Measurements from ENCODE around the gene LRRC31. TPM values are rescaled to one million over a fixed set of nuclear protein-coding genes. Genes with fewer than 3 reads are reported as not detected.

The LRRC31 gene
- total RNA-seq, 2 experiments from 2014 or later: not detected

GRCh38 chr3:169850618-169851017, 19.1 kb downstream of the LRRC31 start:
- Mint-ChIP-seq H3K27me3 (peaks cover 9% of the 10 kb centered on the region), H3K4me1 (no peaks in the 10 kb centered on the region), H3K4me3 (no peak overlapping the region), H3K27ac (no peak overlapping the region), H3K9me3 (no peaks in the 10 kb centered on the region), H3K36me3 (ENCODE audit: low read depth) (no peaks in the 10 kb centered on the region)
- ChIA-PET CTCF (no interaction called here), POLR2A (no interaction called here)
- DNase-seq: no peak

DNA sequence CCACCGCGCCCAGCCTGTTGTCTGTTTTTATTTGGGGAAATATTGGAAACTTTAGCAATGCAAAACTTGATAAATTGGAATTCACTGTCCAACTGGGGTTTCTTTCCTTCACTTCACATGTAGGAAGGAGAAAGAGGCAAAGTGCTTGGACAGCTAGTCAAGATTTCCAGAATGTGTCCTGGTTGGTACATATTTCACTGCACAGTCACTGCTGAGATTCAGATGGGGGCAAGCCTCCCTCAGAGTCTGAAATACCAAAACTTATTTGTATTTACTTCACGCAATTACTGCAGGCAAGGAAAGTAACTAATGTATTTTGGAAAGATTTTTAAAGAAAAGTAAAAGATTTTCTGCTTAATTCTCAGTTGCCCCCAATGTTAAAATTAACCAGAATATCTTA, 21.0 kb downstream of the LRRC31 start:
- peaks cover 7% of the 10 kb centered on the region for H3K27me3 Mint-ChIP-seq
- H3K4me1 Mint-ChIP-seq: no peaks in the 10 kb centered on the region
- no peak overlapping the region for H3K4me3 Mint-ChIP-seq
- CTCF ChIA-PET: no interaction called here
- no peaks in the 10 kb centered on the region for H3K36me3 Mint-ChIP-seq (ENCODE audit: low read depth)
- no peak for DNase-seq
- POLR2A ChIA-PET: no interaction called here
- H3K27ac Mint-ChIP-seq: no peak overlapping the region
- no peaks in the 10 kb centered on the region for H3K9me3 Mint-ChIP-seq

DNA sequence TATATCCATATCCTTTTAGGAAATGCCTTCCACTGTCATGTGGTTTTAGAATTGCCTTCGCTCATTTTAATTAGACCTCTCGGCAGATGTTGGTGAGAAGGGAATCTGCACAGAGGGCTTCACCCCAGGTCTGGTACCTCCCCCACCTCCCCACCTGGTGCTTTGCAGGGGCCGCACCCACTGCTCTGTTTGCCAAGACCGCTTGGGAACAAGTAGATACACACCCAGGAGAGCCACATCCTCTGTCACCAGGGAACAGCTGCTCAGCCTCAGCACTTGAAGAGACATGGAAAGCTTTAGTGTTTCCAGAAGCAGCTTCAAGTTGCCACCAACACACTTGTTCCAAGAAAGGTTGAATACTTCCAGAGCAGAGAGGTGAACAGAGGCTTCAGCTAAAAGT, 21.8 kb downstream of the LRRC31 start:
- H3K4me1 Mint-ChIP-seq: no peaks in the 10 kb centered on the region
- peaks cover 5% of the 10 kb centered on the region for H3K27me3 Mint-ChIP-seq
- H3K36me3 Mint-ChIP-seq (ENCODE audit: low read depth): no peaks in the 10 kb centered on the region
- no peak overlapping the region for H3K4me3 Mint-ChIP-seq
- H3K27ac Mint-ChIP-seq: no peak overlapping the region
- DNase-seq: no peak
- POLR2A ChIA-PET: no interaction called here
- CTCF ChIA-PET: interaction anchor here (0.5 to 1.0 kb wide), 2 partner anchors 15 to 63 kb away, joined by 3 to 4 read pairs; no protein-coding TSS in a partner anchor
- H3K9me3 Mint-ChIP-seq: no peaks in the 10 kb centered on the region

- ChIA-PET CTCF (no interaction called here), POLR2A (interaction anchor here (0.6 kb wide), 1 partner anchor 431 kb away, joined by 3 read pairs; no protein-coding TSS in a partner anchor)
- Mint-ChIP-seq H3K4me3 (no peak overlapping the region), H3K9me3 (no peaks in the 10 kb centered on the region), H3K4me1 (no peaks in the 10 kb centered on the region), H3K36me3 (ENCODE audit: low read depth) (no peaks in the 10 kb centered on the region), H3K27me3 (peaks cover 5% of the 10 kb centered on the region), H3K27ac (no peak overlapping the region)
- DNase-seq: no peak
Measured at GRCh38 chr3:169846458-169847193, 23.1 kb downstream of the LRRC31 start.

GRCh38 chr3:169842960-169843359, 26.8 kb downstream of the LRRC31 start:
- ChIA-PET POLR2A (no interaction called here), CTCF (no interaction called here)
- no peaks in the 10 kb centered on the region for H3K4me1 Mint-ChIP-seq
- H3K36me3 Mint-ChIP-seq (ENCODE audit: low read depth): no peaks in the 10 kb centered on the region
- no peak overlapping the region for H3K4me3 Mint-ChIP-seq
- H3K27me3 Mint-ChIP-seq: peaks cover 8% of the 10 kb centered on the region
- DNase-seq: no peak
- H3K27ac Mint-ChIP-seq: no peak overlapping the region
- H3K9me3 Mint-ChIP-seq: no peaks in the 10 kb centered on the region

DNA sequence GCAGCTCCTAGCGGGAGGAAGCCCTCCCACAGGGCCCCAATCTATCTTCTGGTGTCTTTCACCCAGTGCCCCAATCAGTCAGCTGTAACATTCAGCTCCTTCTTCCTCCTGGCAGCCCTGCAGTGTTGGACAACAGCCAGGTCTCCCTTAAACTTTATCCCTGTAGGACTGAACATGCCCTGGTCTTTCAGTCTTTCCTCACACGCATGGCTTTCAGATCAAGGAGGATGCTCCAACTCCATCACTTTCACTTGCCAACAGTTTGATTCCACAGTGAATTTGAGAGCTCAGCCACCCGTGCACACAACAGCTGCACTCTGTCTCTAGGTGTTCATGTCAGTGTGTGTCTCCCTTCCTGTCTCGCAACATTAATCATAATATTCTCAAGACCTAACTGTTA, 28.6 kb downstream of the LRRC31 start:
- Mint-ChIP-seq H3K27ac (no peak overlapping the region), H3K4me1 (no peaks in the 10 kb centered on the region), H3K9me3 (no peaks in the 10 kb centered on the region), H3K36me3 (ENCODE audit: low read depth) (no peaks in the 10 kb centered on the region), H3K27me3 (peaks cover 8% of the 10 kb centered on the region), H3K4me3 (no peak overlapping the region)
- DNase-seq: no peak
- ChIA-PET POLR2A (no interaction called here), CTCF (interaction anchor here (1.2 to 1.4 kb wide), 2 partner anchors 16 to 23 kb away, joined by 3 to 5 read pairs; no protein-coding TSS in a partner anchor)

- H3K4me1 Mint-ChIP-seq: no peaks in the 10 kb centered on the region
- no peak overlapping the region for H3K4me3 Mint-ChIP-seq
- H3K27ac Mint-ChIP-seq: no peak overlapping the region
- CTCF ChIA-PET: no interaction called here
- H3K9me3 Mint-ChIP-seq: no peaks in the 10 kb centered on the region
- H3K27me3 Mint-ChIP-seq: peaks cover 8% of the 10 kb centered on the region
- no peaks in the 10 kb centered on the region for H3K36me3 Mint-ChIP-seq (ENCODE audit: low read depth)
- POLR2A ChIA-PET: no interaction called here
- no peak for DNase-seq
Measured at GRCh38 chr3:169838511-169839030, 31.2 kb downstream of the LRRC31 start.

- H3K27me3 Mint-ChIP-seq: peaks cover 8% of the 10 kb centered on the region
- no peak for DNase-seq
- H3K4me1 Mint-ChIP-seq: no peaks in the 10 kb centered on the region
- no peaks in the 10 kb centered on the region for H3K9me3 Mint-ChIP-seq
- ChIA-PET POLR2A (no interaction called here), CTCF (no interaction called here)
- no peak overlapping the region for H3K4me3 Mint-ChIP-seq
- H3K36me3 Mint-ChIP-seq (ENCODE audit: low read depth): no peaks in the 10 kb centered on the region
- no peak overlapping the region for H3K27ac Mint-ChIP-seq
Measured at GRCh38 chr3:169836942-169837275, 32.8 kb downstream of the LRRC31 start.

- POLR2A ChIA-PET: no interaction called here
- no peak for DNase-seq
- Mint-ChIP-seq H3K4me1 (no peaks in the 10 kb centered on the region), H3K27me3 (peaks cover 8% of the 10 kb centered on the region), H3K27ac (no peak overlapping the region), H3K4me3 (no peak overlapping the region), H3K9me3 (no peaks in the 10 kb centered on the region), H3K36me3 (ENCODE audit: low read depth) (no peaks in the 10 kb centered on the region)
- CTCF ChIA-PET: interaction anchor here (0.6 to 1.5 kb wide), 2 partner anchors 74 to 182 kb away, joined by 3 read pairs; no protein-coding TSS in a partner anchor
Measured at GRCh38 chr3:169836078-169836941, 33.4 kb downstream of the LRRC31 start.

GRCh38 chr3:169835533-169835932, 34.2 kb downstream of the LRRC31 start:
- POLR2A ChIA-PET: no interaction called here
- Mint-ChIP-seq H3K36me3 (ENCODE audit: low read depth) (no peaks in the 10 kb centered on the region), H3K4me1 (no peaks in the 10 kb centered on the region), H3K9me3 (no peaks in the 10 kb centered on the region), H3K4me3 (no peak overlapping the region), H3K27ac (no peak overlapping the region), H3K27me3 (peaks cover 5% of the 10 kb centered on the region)
- CTCF ChIA-PET: interaction anchor here (1.5 kb wide), 1 partner anchor 75 kb away, joined by 3 read pairs; no protein-coding TSS in a partner anchor
- no peak for DNase-seq

GRCh38 chr3:169827712-169828111, 42.0 kb downstream of the LRRC31 start:
- H3K9me3 Mint-ChIP-seq: no peaks in the 10 kb centered on the region
- peaks cover 9% of the 10 kb centered on the region for H3K4me1 Mint-ChIP-seq
- POLR2A ChIA-PET: no interaction called here
- no peak overlapping the region for H3K4me3 Mint-ChIP-seq
- H3K36me3 Mint-ChIP-seq (ENCODE audit: low read depth): no peaks in the 10 kb centered on the region
- CTCF ChIA-PET: no interaction called here
- peaks cover 4% of the 10 kb centered on the region for H3K27me3 Mint-ChIP-seq
- DNase-seq: no peak
- no peak overlapping the region for H3K27ac Mint-ChIP-seq

DNA sequence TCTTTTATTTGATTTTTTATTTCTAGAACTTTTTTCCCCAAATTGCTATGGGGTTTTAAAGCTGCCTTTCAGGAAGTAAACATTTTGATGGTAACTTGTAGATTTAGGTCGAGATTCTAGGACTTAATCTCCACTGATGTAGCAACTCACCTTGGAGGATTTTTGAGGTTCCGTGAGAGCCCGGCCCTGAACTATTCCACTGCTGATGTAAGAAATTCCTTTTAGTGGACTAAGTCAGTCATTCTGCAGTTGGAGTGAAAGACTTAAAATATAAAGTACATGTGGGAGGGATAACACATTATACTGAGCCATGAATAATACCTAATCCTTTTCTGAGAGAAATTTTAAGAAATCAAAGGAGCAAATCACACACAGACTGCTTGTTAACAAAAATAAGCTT, 44.4 kb downstream of the LRRC31 start:
- no peaks in the 10 kb centered on the region for H3K36me3 Mint-ChIP-seq (ENCODE audit: low read depth)
- H3K27ac Mint-ChIP-seq: no peak overlapping the region
- no peak for DNase-seq
- peaks cover 6% of the 10 kb centered on the region for H3K27me3 Mint-ChIP-seq
- no peak overlapping the region for H3K4me3 Mint-ChIP-seq
- CTCF ChIA-PET: interaction anchor here (0.6 to 1.2 kb wide), 2 partner anchors 10 to 607 kb away, joined by 3 read pairs; no protein-coding TSS in a partner anchor
- POLR2A ChIA-PET: no interaction called here
- no peaks in the 10 kb centered on the region for H3K9me3 Mint-ChIP-seq
- peaks cover 9% of the 10 kb centered on the region for H3K4me1 Mint-ChIP-seq

DNA sequence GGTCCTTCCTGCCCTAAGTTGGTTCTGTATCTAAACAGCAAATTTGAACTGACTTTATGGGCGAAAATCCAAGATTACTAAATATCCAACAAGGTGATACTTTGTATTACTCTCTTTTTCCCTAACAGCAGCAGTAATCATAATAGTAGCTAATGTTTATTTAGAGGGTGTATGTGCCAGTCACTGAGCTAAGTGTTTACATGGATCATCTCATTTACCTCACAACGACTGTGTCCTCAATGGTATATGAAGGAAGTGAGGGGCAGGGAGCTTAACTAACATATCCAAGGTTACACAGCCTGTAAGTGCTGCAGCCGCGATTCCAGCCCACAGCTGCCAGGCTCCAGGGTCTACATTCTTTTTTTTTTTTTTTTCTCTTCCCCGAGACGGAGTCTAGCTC, 46.8 kb downstream of the LRRC31 start:
- no peaks in the 10 kb centered on the region for H3K9me3 Mint-ChIP-seq
- no peak for DNase-seq
- no peak overlapping the region for H3K27ac Mint-ChIP-seq
- ChIA-PET CTCF (interaction anchor here (0.7 to 1.8 kb wide), 3 partner anchors 9 to 28 kb away, joined by 5 to 7 read pairs (median 5); no protein-coding TSS in a partner anchor), POLR2A (no interaction called here)
- no peaks in the 10 kb centered on the region for H3K4me1 Mint-ChIP-seq
- peaks cover 19% of the 10 kb centered on the region for H3K27me3 Mint-ChIP-seq
- no peak overlapping the region for H3K4me3 Mint-ChIP-seq
- no peaks in the 10 kb centered on the region for H3K36me3 Mint-ChIP-seq (ENCODE audit: low read depth)
